Fibroblast of skin of left biceps (primary cell): Measurements from ENCODE around the gene FAS.
"Not testable (repeated sequence)": the region's sequence is repeated elsewhere in the genome, so short reads cannot be mapped to it uniquely, and the experiment has no call there.

Experiments used
- DNase-seq, 2 experiments: peaks; one replicate each; pipeline ENCODE4 v3.0.0-alpha.2; 2013; ENCODE audit warnings: low read depth in 2 of 2

The FAS gene

GRCh38 chr10:88992921-88993524 is 2.4 kb downstream of the FAS start:
- no peak for DNase-seq

GRCh38 chr10:88994019-88994418 is 3.4 kb downstream of the FAS start:
- no peak for DNase-seq

GRCh38 chr10:88995156-88995876 is 4.7 kb downstream of the FAS start:
- no peak for DNase-seq

GRCh38 chr10:88996927-88997326 is 6.3 kb downstream of the FAS start:
- no peak for DNase-seq

- DNase-seq: no peak
Measured at GRCh38 chr10:88999625-89000024, 9.0 kb downstream of the FAS start.

- no peak for DNase-seq
Measured at GRCh38 chr10:89001024-89001728, 10.6 kb downstream of the FAS start.

- no peak for DNase-seq
Measured at GRCh38 chr10:89001729-89002072, 11.1 kb downstream of the FAS start.

- DNase-seq: no peak
Measured at GRCh38 chr10:89002226-89002978, 11.8 kb downstream of the FAS start.

- no peak for DNase-seq
Measured at GRCh38 chr10:89003344-89003743, 12.7 kb downstream of the FAS start.

- DNase-seq: no peak
Measured at GRCh38 chr10:89007129-89007893, 16.7 kb downstream of the FAS start.

- DNase-seq: not testable (repeated sequence)
Measured at GRCh38 chr10:89018700-89019346, 28.2 kb downstream of the FAS start.

GRCh38 chr10:89019569-89020327 is 29.1 kb downstream of the FAS start:
- DNase-seq: no peak

GRCh38 chr10:89021526-89021925 is 30.9 kb downstream of the FAS start:
- DNase-seq: not testable (repeated sequence)

- DNase-seq: no peak
Measured at GRCh38 chr10:89022734-89023133, 32.1 kb downstream of the FAS start.

GRCh38 chr10:89025453-89025852 is 34.9 kb downstream of the FAS start:
- no peak for DNase-seq

GRCh38 chr10:89029181-89029580 is 38.6 kb downstream of the FAS start:
- peak; percentile 53 to 59 for DNase-seq

GRCh38 chr10:89029785-89030437 is 39.3 kb downstream of the FAS start:
- DNase-seq: peak; percentile 64

GRCh38 chr10:89030791-89031190 is 40.2 kb downstream of the FAS start:
- DNase-seq: no peak

GRCh38 chr10:89032141-89032891 is 41.7 kb downstream of the FAS start:
- DNase-seq: peak; percentile 62 to 68
